Stimulated activated CD4-positive, alpha-beta T cell treated with anti-CD3 and anti-CD28 coated beads, TNF-alpha, amount 100 ng/mL, for 48 hours (primary cell): ENCODE results near the gene TTLL12.

Source experiments
- DNase-seq, 3 donors: peaks; one replicate each; pipeline ENCODE4 v3.0.0-alpha.2; 2020; ENCODE audit warnings: low read depth in 3 of 3

TTLL12 gene

DNA sequence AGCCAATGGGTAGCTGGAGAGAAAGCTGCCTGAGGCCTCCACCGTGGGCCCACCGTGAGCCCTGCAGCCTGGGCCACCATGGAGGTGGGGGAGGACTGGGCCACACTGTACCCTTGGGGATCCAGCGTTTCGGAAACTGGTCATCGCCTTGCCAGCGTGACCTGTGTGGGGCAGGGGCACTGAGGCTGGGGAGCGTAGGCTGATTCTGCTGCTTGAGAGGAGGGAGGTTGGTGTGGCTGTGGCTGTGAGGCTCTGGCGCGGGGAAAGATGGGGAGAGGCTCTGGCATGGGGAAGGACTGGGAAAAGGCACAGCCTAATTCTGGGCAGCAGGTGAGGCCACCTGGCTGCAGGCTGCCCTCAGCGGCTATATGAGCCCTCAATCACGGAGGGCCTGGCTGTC lies 12.6 kb upstream of the TTLL12 start:
- DNase-seq, result no peak

DNA sequence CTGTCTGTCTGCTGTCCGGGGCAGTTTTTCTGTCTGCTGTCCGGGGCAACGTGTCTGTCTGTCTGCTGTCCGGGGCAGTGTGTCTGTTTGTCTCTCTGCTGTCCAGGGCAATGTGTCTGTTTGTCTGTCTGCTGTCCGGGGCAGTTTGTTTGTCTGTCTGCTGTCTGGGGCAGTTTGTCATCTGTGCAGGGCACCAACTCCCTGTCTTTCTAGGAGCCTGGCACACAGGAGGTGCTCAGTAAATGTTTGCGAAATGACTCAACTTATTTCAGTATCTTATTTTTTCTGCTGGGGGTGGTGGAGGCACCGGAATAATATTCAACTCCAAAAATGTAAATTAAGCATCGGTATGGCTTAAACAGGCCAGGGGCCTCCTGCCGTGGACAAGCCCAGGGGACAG lies 12.0 kb upstream of the TTLL12 start:
- DNase-seq, result no peak

DNA sequence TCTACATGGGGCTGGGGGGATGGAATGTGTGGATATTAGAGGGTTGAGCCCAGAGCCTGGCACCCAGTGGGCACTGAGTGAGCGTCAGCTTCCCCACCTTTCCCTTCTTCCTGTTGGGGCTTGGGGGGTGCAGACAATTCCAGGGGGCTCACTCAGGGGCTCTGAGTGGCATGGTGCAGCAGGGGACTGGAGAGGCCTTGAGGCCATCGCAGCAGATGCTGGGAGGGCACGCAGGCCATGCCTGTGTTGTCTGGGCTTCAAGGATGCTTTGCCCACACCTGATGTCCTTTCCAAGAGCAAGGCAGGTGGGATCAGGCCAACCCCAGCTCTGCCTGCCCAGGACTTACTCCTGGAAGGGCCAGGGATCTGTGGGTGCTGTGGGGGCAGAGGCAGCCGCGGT lies 11.2 kb upstream of the TTLL12 start:
- DNase-seq, result no peak

DNA sequence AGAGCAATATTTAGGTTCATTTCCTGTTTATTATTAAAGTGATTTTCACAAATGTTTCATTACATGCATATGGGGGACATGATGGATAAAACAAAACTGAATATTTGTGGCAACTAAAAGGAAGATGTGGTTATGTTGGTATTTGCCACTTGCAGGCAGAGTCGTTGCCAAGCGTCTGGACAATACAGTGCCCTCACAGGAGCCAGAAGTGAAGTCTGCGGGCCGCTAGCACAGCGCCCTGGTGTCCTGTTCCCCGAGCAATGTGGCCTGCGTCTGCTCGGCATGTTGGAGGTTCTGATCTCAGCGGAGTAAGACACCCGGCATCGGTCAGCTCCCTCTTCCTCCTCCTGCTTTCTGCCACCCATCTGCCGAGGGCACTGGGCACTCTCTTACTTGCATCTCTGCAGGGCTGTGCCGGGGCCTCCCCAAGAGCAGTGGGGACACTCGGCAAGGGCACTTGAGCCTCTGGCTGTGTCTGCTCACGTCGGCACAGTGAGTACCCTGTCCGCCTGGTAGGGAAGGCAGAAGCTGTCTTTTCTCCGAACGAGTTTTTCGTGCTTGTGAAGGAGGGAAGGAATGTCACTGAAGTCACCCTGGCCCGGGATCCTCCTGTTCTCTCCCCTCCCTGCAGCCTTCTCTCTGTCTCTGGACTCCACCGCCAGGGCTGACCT lies 10.5 kb upstream of the TTLL12 start:
- no peak for DNase-seq

DNA sequence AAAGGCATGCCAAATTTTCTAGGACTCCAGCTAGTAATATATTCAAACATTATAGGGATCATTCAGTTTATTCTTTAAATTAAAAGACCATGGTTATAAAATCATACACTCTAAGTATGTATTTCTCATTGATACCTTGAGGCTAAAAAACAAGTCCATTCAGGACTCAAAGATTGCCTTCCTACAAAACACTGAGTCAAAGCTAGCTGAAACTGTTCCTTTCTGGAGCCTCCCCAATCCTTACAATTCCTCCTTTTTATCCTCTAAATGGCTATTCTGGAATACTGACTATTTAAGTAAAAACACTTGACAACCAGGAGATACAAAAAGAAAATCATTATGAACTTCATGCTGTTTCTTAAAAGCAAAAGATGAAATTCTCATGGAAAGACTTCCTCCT lies 4.9 kb upstream of the TTLL12 start:
- DNase-seq, result no peak

DNA sequence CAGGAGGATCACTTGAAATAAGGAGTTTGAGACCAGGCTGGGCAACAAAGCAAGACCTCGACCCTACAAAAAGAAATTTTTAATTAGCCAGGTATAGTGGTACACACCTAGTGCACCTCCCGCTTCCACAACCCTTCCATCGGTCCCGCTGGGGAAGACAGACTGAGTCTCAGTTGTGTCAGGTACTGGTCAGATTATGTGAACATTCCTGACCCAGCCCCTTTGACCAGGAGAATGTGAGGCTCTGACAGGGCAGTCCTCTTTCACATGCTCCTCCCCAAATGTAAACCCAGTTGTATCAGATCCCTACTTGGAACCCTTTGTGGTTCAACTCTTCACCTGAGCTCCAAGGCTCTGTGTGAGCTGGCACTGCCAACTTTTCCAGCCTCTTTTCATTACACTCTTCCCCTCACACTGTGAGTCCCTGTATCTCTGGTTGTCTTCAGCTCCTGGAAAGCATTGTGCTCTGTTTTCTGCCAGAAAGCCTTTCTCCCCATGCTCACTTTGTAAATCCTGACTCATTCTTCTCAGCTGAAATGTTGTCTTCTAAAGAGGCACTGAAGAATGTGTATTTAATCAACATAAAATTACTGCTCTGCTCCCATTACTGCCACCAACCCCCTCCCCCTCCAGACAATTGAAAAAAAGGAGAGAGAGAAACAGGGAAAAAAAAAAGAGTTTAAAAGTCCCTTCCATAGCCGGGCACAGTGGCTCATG lies 2.1 kb upstream of the TTLL12 start:
- no peak for DNase-seq

DNA sequence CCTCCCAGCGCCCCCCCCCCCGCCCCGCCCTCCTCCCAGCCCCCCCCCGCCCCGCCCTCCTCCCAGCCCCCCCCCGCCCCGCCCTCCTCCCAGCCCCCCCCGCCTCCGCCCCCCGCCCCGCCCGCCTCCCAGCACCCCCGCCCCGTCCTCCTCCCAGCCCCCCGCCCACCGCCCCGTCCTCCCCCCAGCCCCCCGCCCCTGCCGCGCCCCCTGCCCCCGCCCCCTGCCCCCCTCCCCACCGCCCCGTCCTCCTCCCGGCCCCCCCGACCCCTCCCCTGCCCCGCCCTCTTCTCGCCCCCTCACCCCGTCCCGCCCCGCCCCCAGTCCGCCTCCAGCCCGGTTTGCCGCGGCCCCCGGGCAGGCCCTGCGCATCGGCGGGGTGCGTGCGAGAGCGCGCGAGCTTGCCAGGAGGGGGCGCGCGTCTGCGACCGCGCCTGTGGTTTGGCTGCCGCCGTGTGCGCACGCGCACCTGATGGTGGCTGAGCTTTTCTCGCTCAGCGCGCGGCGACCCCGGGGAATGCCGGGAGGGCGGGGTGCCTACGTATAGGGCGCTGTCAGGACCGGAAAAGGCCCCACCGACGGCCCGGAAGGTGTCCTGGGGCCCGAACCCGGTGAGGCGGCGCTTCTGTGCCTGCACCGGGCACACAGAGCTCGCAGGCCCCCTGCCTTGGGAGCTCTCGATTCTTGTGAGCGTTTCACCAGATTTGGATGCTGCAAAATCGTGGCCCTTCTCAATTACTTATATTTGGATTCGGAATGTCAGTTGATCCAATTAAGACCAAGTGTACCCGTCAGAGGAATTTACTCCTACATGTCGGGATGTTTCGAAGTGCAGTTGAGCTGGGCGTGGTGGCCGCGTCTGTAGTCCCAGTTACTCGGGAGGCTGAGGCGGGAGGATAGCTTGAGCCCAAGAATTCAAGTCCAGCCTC lies 501 bp upstream of the TTLL12 start:
- peak; percentile 91 to 93 (median 93) for DNase-seq

DNA sequence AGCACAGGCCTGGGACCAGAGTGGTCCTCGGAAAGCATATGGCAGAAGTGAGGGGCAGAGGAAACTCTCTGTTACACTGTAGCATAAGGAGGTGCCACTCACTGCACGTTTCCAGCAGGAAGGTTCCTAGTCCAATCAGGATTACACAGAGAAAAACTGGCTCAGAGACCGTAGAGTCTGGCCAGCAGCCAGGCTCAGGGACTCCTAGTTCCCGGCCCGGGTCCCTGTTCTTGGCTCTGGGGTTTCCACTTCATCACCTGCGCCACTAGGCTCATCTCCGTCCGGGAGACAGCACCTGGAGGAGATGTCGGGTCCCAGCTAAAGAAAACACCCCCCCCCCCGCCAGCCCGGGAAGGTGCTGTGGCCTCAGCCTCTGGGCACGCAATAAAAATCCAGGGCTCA lies 1.1 kb downstream of the TTLL12 start:
- DNase-seq, result no peak

DNA sequence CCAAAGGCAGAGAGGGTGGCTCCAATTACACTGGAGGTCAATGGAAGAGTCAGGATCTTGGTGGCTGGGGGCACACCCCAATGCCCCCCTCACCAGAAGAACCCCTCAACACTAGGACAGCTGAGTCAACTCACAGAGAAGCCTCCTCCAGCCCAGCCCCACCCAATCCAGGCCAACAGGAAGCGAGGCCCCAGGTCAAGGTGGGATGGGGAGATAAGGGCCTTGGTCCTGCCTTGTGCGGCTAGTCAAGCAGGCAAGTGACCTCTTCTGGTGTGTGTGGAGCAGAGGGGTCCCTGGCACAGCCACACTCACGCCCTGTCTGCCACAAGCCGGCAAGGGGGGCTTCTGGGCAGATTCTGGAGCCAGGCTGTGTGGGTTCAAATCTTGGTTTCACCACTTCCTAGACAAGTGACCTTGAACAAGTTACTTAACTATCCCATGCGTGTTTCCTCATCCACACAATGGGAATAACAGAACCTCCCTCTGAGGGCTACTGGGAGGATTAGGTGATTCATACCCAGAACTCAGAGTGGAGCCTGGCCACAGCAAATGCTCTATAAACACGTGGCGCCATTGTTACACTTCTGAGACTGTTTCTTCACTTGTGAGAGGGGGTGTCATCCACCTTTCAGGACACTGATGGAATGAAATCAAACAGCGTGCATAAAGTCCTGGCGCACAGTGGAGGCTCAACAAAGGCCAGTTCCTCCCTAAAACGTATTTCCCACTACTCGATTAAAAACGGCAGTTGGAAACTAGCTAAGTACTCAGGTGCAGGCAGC lies 3.2 kb downstream of the TTLL12 start:
- DNase-seq, result no peak

DNA sequence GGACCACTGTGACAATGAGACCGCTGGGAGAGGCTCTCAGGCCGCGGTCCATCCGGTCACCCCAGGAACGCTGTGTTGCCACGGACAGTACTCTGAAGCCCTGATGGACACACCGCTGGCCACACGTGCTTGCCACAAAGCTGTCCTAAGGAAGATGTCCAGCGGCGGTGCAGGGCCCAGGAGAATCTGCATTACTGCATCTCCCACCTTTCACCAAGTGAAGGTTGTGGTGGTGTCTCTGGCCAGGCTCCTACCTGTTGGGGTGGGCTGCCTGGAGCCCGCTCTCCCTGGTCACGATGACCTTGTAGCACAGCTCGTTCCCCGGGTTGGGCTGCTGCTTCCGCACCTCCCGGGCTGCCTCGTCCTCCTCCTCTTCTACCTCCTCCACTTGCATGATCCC lies 4.2 kb downstream of the TTLL12 start:
- DNase-seq, result no peak

DNA sequence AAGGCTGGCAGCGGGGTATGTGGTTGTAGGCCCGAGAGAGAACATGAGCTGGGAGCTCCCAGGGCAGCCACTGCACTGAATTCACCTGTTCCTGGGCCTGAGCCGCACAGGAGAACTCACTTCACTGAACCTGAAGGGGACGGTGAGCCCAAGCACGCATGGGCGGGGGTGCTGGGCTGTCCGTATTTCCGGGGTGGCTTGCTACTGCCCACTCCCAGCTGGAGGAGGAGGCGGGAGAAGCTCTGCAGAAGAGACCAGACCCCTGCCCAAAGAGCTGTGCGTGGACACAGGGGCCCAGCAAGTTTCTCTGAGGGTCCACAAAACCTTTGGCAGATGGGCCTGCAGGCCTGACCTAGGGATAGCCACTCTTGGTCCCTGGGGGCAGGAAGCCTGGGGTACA lies 4.8 kb downstream of the TTLL12 start:
- DNase-seq, result no peak

DNA sequence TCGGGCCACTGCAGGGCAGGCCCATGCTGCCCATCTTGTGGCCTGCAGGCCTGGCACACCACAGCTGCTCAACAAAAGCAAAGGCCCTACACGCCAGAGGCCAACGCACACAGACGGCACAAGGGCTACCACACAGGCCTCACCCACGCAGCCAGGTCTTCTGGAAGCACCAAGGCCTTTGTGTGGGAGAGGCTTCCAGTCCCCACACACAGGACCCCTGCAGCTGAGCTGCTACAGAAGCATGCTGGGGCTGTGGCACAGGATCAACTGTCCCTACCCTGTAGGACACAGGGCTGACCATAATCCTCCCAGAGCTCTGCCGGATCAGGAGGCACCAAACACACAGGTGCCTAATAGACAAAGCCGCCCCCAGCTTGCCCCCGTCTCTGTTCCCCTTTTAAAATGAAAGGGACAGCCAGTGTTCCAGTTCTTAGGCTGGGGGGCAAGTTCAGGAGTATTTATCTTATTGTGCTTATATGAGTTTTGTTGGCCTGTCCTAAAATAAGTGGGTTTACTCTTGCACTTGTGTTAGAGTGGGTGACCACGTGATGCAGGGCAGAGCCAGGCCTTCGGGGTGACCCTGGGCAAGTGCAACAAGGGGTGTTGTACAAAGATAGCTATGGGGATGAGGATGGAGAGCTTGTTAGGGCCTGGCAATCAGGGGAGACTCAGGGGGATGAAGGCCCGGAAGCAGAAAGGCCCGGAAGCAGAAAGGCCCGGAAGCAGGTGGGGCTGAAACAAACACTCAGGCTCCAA lies 5.4 kb downstream of the TTLL12 start:
- DNase-seq, result no peak

DNA sequence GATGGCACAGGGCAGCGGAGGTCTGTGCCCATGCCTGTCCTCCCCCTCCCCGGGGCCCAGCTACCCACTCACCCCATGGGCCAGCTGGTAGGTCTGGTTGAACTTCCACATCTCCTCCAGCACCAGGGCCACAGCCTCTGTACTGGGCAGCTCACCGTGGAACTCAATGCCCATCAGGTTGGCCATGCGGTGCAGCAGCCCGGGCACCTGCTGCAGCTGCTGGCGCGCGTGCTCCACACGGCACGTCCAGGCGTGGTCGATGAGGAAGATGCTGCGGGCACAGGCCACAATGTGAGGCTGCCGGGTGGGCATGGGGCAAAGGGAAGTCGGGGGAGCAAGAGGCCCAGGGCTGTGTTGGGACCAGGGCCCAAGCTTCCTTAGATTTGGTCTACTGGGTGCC lies 6.3 kb downstream of the TTLL12 start:
- DNase-seq, result no peak

DNA sequence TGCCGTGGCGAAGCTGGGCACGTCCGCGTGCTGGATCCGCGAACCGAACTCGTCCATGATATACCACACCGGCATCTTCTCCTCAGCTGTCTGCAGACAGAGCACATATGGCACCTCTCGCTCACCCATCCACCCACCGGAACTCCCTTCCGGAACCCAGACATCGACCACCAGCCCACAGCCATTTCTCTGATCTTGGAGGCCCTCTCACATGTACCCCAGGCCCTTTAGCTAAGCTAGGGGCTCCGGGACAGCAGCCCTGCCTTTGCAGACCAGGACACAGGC lies 7.1 kb downstream of the TTLL12 start:
- no peak for DNase-seq

DNA sequence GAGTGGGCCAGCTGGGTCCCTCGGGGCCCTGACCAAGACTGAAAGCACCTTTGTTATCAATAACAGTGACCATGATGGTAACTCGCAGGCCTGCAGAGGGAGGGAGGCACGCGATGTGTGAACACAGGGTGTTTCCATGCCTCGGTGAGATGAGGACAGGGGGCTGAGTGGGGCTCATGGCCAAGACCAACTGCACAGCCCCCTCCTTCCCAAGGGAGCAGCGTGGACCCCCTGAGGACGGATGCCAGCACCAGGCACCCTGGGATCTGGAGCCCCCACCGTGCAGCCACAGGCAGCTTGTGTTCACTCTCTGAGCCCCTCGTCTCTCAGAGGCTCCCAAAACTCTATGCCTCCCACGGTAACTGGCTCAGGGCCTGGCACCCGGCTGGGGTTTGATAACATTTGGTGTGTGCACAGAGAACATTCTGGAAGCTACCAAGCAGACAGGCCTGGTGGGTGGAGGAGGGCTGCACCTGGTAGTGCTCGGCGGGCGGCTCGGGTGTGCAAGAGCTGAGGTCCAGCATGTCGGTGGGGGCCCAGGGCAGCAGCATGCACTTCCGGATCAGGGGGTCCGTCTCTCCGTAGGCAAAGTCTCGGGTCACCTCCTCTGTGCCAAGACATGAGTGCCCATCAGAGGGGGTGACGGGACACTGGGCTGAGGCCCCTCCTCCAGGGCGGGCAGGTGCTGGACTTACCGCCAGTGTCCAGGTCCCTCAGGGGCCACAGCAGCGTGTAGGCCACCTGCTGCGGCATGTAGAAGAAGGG lies 7.6 kb downstream of the TTLL12 start:
- no peak for DNase-seq

DNA sequence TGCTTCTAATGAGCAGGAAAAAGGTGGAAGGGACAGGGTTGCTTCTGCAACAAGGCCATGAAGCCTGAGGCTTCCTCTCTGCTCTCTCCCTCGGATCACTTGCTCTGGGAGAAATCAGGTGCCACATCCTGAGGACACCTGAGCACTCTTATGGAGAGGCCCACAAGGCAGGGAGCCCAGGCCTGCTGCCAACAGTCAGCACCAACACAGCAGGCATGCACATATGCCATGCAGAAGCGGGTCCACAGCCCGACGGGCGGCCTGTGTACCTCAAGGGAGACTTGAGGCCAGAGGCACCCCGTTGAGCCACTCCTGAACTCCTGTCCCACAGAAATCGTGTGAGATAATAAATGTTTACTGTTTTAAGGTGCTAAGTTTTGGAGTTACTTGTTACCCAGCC lies 9.5 kb downstream of the TTLL12 start:
- DNase-seq, result no peak

DNA sequence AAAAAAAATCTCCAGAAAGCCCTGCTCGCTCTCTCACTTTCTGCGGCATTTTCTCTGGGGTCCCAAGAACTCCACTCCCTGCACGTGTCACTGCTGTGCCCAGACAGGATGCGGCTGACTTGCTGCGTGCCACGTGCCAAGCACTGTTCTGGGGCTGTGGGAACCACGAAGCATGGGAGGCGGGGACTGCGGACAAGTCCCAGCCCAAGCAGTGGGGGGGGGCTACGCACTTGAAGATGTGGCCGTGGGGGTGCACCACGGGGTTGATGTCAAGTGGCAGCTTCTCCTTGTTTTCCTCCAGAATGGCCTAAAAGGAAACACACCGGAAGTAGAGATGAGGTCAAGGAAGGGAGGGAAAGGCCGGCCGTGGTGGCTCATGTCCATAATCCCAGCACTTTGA lies 10.8 kb downstream of the TTLL12 start:
- no peak for DNase-seq

DNA sequence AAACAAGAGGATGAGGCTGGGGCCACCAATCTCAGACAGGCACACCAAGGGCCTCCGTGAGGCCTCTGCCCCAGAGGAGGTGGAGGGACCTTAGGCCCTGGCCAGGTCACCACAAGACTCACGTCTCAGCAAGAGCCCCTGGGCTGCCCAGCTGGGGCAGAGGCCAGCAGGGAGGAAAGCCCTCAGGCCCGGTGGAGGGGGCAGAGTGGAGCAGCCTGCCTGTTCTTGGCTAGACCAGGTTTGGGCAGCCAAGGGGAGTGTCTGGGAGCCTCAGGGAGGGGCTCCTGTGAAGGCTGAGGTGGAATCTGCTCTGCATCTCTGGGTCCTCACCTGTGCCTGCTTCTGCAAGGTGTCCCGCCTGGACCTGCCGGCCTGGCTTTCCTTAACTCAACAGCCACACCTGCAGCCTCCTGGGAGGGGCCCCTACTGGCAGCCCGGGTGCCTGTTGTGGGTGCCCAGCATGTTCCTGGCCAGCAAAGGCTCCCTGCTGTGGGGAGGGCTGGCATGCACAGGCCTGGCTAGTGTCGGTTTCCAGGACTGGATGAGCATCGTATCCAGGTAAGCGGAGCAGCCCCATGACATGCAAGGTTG lies 11.9 kb downstream of the TTLL12 start:
- DNase-seq, result no peak

DNA sequence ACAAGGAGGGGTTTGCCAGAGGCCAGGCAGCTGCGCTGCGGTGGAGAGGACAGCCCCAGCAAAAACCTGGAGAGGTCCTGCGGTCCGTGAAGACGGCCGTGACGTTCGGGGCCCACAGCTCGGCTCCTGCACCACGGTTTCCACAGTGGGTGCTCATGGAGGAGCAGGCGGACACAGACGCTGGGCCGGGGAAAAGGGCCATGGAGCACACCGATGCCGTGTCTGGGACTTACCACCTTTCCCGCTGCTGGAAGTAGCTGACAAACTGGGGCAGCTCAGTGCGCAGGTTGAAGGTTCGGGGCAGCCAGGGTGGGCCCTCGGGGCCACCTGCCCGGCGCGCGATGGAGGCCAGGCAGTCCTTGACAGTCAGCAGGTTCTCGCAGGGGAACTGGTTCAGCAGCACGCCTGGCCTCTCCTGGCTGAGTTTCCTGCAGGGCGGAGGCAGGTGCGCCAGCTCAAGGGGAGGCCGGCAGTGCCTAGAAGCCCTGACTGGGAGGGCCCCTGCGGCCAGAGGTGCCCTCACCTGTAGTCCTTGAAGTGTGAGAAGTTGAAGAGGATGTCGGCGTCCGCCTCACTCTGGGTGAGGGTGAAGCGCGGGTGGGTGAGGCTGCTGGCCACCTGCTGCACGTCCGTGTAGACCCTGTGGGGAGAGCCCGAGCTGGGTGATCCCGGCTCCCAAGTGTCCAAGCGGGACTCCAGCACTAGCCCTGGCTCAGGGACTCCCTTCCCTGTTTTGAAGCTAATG lies 12.8 kb downstream of the TTLL12 start:
- no peak for DNase-seq

DNA sequence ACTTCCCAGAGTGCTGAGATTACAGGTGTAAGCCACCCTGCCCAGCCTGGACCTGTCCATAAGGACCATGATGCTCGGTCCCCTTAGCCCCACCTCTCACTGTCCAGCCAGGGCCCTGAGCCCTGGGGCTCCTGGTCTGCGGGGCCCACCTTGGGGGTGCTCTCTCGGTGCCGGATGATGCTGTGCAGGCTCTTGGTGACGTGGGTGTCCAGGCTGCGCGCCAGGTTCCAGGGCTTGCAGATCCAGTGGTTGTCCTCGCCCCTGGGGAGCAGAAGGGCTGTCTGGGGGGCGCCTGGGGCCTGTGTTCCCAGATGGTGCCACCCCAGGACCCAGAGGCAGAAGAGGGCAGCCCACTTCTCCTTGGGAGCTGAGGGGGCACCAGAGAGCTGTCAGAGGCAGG lies 13.4 kb downstream of the TTLL12 start:
- DNase-seq, result no peak
